Upper lobe of left lung (tissue), 4 donors: Measurements from ENCODE around the gene SLC15A5.

ENCODE experiments used
- EP300 ChIP-seq, 4 donors: sonication (generic); formaldehyde crosslinking; IDR thresholded peaks; one replicate each; pipeline ENCODE4 v1.5.1; 2017; ENCODE audit warnings: antibody characterized with exemption in 4 of 4, control low read depth in 2 of 4
- POLR2A ChIP-seq, 4 donors: fragments of 450-650 bp; IDR thresholded peaks; one replicate each; pipeline ENCODE4 v1.5.1; 2016 to 2017; ENCODE audit warnings: antibody characterized with exemption in 4 of 4, mild to moderate bottlenecking in 2 of 4
- POLR2AphosphoS5 ChIP-seq, 2 donors: sonication (generic); formaldehyde crosslinking; IDR thresholded peaks; one replicate each; pipeline ENCODE4 v1.5.1; 2017; ENCODE audit warnings: antibody characterized with exemption in 2 of 2
- TF ChIP-seq, protein P1 (sequence below), 6 experiments: fragments of 450-650 bp in 4 of 6; fragments of 200-600 bp in 2 of 6; sonication (generic) in 2 of 6; IDR thresholded peaks; one replicate each; pipeline ENCODE4 v1.5.1; 2016 to 2019; ENCODE audit warnings: antibody characterized with exemption in 6 of 6

DNA sequence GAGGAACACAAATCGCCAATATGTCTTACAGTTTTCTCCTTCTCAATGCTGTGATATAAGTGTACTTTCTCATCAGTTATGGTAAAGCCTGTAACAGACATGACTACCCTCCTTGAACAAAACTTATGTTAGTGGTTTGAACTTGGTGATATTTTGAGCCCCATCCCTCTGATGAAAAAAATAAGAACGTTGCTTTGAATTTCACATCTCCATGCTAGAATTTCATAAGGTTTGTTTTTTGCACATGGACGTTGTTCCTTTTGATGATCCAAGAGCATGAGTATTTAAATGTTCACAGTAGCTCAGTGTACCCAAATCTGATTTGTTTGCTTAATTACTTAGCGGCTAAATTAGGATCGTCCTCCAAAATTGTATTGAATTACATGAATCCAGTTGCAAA lies at the start of gene SLC15A5:
- TF ChIP-seq, protein P1, sequence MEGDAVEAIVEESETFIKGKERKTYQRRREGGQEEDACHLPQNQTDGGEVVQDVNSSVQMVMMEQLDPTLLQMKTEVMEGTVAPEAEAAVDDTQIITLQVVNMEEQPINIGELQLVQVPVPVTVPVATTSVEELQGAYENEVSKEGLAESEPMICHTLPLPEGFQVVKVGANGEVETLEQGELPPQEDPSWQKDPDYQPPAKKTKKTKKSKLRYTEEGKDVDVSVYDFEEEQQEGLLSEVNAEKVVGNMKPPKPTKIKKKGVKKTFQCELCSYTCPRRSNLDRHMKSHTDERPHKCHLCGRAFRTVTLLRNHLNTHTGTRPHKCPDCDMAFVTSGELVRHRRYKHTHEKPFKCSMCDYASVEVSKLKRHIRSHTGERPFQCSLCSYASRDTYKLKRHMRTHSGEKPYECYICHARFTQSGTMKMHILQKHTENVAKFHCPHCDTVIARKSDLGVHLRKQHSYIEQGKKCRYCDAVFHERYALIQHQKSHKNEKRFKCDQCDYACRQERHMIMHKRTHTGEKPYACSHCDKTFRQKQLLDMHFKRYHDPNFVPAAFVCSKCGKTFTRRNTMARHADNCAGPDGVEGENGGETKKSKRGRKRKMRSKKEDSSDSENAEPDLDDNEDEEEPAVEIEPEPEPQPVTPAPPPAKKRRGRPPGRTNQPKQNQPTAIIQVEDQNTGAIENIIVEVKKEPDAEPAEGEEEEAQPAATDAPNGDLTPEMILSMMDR (IDR thresholded peaks at IDR 0.05) = no peak
- TF ChIP-seq POLR2A (IDR thresholded peaks at IDR 0.05) (no peak), POLR2AphosphoS5 (IDR thresholded peaks at IDR 0.05) (no peak), EP300 (IDR thresholded peaks at IDR 0.05) (no peak)
